ENCODE results near the gene CCDC178. TPM values are rescaled to one million over a fixed set of nuclear protein-coding genes. Genes with fewer than 3 reads are reported as not detected.

CCDC178 gene
- total RNA-seq, 1 donor from 2014 or later: 0.53 TPM

DNA sequence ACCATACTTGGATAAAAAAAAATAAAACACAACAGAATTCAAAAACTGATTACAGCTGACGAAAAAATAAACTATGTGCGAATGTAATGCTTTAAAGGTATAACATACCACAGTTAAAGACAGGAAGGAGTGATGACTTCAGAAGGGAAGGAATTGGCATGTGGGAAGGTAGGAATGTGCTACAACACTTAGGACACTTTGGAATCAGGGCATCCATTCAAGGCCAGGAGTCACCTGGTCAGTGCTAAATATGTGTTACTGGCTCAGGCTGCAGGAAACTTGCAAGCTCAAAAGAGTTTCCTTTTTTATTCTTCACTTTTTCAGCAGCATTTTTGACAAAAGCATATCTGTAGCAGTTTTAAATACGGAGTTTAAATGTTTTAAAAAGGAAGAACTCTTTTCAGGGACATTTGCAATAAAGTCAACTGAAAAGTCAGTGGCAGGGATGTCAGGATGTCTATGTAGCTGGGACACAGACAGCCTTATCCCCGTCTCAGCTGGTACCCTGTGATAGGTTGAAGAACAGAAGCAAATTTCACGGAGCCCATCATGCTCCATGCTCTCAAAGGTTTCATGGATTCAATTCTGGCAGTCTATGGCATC lies 529.7 kb downstream of the CCDC178 start:
- no peak for FAIRE-seq
- no peak for DNase-seq (ENCODE audit: low read depth)
- Histone ChIP-seq H3K36me3 (ENCODE audit: control insufficient read depth, insufficient read depth, low read length) (no peaks in the 10 kb centered on the region), H3K27me3 (ENCODE audit: control insufficient read depth, insufficient read depth, low read length) (no peaks in the 10 kb centered on the region), H3K4me3 (ENCODE audit: low read depth, low read length) (no peak overlapping the region)
- TF ChIP-seq, protein P1, sequence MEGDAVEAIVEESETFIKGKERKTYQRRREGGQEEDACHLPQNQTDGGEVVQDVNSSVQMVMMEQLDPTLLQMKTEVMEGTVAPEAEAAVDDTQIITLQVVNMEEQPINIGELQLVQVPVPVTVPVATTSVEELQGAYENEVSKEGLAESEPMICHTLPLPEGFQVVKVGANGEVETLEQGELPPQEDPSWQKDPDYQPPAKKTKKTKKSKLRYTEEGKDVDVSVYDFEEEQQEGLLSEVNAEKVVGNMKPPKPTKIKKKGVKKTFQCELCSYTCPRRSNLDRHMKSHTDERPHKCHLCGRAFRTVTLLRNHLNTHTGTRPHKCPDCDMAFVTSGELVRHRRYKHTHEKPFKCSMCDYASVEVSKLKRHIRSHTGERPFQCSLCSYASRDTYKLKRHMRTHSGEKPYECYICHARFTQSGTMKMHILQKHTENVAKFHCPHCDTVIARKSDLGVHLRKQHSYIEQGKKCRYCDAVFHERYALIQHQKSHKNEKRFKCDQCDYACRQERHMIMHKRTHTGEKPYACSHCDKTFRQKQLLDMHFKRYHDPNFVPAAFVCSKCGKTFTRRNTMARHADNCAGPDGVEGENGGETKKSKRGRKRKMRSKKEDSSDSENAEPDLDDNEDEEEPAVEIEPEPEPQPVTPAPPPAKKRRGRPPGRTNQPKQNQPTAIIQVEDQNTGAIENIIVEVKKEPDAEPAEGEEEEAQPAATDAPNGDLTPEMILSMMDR (IDR thresholded peaks at IDR 0.05; ENCODE audit: insufficient read depth, low read length, severe bottlenecking): no peak

DNA sequence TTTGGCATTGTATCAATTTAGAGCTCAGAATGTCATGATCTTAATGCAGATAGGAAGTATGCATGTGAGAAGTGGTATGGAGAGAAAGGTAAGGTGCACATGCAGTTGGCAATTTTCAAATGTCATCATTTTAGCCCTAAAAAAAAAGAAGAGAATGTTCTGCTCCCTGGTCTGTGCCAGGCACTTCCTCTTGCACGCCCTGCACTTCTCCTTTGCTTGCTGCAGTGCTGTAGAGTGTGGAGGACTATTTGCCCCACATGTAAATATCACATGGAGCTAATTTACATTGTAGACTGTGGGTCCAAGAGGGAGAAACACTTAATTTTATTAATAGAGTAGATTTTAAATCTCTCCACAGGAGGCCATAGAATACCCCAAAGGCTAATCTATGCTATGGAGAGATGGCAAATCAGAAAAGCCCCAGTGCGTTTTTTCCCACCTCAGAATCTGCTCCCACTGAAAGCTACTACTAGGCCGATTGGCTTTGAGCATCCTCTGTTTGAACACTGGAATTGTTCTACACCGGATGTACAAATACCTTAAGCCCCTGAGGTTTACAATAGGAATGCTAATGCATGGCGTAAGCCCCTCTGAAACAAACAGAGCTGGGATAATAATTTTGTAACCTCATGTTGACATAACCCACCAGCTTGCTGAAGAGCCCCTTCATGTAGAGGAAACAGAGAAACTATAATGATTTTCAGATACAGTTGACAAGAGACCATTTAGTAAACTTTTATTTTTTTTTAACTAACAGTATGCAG lies 530.5 kb downstream of the CCDC178 start:
- TF ChIP-seq, protein P1 (IDR thresholded peaks at IDR 0.05; ENCODE audit: insufficient read depth, low read length, severe bottlenecking): no peak
- no peak for FAIRE-seq
- no peaks in the 10 kb centered on the region for H3K27me3 ChIP-seq (ENCODE audit: control insufficient read depth, insufficient read depth, low read length)
- H3K36me3 ChIP-seq (ENCODE audit: control insufficient read depth, insufficient read depth, low read length): no peaks in the 10 kb centered on the region
- no peak for DNase-seq (ENCODE audit: low read depth)
- H3K4me3 ChIP-seq (ENCODE audit: low read depth, low read length): no peak overlapping the region

DNA sequence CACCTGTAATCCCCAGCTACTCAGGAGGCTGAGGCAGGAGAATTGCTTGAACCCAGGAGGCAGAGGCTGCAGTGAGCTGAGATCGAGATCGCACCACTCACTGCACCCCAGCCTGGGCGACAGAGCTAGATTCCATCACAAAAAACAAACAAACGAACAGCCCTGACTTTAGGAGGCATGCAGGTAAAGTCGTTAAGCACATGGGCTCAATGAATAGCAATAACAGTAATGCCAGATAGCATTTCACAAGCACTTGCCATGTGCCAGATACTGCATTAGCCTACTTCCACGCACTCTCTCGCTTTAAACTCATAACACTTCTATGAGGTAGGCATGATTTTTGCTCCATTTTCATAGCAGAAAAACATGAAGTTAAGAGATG lies 532.1 kb downstream of the CCDC178 start:
- TF ChIP-seq, protein P1 (IDR thresholded peaks at IDR 0.05; ENCODE audit: insufficient read depth, low read length, severe bottlenecking): no peak
- FAIRE-seq (no peak), DNase-seq (ENCODE audit: low read depth) (no peak)
- Histone ChIP-seq H3K36me3 (ENCODE audit: control insufficient read depth, insufficient read depth, low read length) (no peaks in the 10 kb centered on the region), H3K4me3 (ENCODE audit: low read depth, low read length) (no peak overlapping the region), H3K27me3 (ENCODE audit: control insufficient read depth, insufficient read depth, low read length) (no peaks in the 10 kb centered on the region)

DNA sequence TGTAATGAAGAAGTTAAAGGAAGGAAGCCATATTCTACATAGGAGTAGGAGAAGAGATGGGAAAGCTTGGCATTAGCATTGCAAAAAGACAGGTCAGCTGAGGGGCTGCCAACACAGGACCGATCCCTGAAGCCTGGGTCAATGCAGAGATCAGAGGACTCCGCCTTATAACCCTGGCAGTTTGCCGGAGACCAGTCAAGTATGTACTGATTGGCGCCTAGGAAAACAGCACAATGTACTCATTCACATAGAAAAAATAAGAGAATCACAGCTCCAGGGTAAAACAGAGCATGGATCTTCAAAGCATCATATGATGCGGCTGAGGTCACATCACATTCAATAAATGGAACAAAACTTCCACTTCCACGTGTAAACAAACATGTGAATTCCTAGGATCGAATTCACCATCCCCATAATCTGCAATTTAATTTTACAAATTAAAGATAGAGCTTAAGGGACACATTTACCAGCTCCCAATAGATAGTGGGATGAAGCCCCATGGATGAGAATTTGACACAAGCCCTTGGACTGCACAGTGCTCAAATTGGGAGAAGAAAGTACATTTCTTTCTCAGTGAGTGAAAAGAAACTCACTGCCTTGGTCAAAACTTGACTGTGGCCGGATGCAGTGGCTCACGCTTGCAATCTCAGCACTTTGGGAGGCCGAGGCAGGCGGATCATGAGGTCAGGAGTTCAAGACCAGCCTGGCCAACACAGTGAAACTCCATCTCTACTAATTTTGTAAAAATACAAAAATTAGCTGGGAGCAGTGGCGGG lies 532.7 kb downstream of the CCDC178 start:
- TF ChIP-seq, protein P1 (IDR thresholded peaks at IDR 0.05; ENCODE audit: insufficient read depth, low read length, severe bottlenecking): no peak
- no peak overlapping the region for H3K4me3 ChIP-seq (ENCODE audit: low read depth, low read length)
- FAIRE-seq: no peak
- H3K27me3 ChIP-seq (ENCODE audit: control insufficient read depth, insufficient read depth, low read length): no peaks in the 10 kb centered on the region
- H3K36me3 ChIP-seq (ENCODE audit: control insufficient read depth, insufficient read depth, low read length): no peaks in the 10 kb centered on the region
- DNase-seq (ENCODE audit: low read depth): no peak

DNA sequence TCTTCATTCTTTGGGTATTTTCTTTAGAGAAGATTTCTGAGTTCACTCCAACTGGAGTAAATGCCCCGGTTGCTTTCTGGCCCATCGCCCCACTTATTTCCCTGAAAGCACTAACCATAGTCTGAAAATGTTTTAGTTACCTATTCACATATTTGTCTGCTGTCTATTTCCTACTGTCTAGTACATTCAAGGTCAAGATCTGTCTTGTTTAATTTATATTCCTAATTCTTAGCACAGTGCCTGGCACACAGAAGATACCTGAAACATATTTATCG lies 533.3 kb downstream of the CCDC178 start:
- no peak for DNase-seq (ENCODE audit: low read depth)
- TF ChIP-seq, protein P1 (IDR thresholded peaks at IDR 0.05; ENCODE audit: insufficient read depth, low read length, severe bottlenecking): no peak
- no peak for FAIRE-seq
- Histone ChIP-seq H3K4me3 (ENCODE audit: low read depth, low read length) (no peak overlapping the region), H3K36me3 (ENCODE audit: control insufficient read depth, insufficient read depth, low read length) (no peaks in the 10 kb centered on the region), H3K27me3 (ENCODE audit: control insufficient read depth, insufficient read depth, low read length) (no peaks in the 10 kb centered on the region)
